OCI-LY7 (cell line): ENCODE measurements around the gene SYTL3.

Experiments
- EZH2phosphoT487 ChIP-seq: fragments of 200-600 bp; sonication (generic); IDR thresholded peaks from 2 replicates; pipeline ENCODE4 v1.6.1; 2018; ENCODE audit warnings: low read depth, borderline replicate concordance, mild to moderate bottlenecking, mixed run types, antibody characterized with exemption, low read length, moderate library complexity, mixed read lengths
- TF ChIP-seq, protein P1 (sequence below): fragments of 200-600 bp; sonication (generic); conservative IDR thresholded peaks from 2 replicates; pipeline ENCODE4 v1.5.1; 2014; ENCODE audit warnings: mild to moderate bottlenecking, antibody characterized with exemption, low read length, moderate library complexity, mixed read lengths

DNA sequence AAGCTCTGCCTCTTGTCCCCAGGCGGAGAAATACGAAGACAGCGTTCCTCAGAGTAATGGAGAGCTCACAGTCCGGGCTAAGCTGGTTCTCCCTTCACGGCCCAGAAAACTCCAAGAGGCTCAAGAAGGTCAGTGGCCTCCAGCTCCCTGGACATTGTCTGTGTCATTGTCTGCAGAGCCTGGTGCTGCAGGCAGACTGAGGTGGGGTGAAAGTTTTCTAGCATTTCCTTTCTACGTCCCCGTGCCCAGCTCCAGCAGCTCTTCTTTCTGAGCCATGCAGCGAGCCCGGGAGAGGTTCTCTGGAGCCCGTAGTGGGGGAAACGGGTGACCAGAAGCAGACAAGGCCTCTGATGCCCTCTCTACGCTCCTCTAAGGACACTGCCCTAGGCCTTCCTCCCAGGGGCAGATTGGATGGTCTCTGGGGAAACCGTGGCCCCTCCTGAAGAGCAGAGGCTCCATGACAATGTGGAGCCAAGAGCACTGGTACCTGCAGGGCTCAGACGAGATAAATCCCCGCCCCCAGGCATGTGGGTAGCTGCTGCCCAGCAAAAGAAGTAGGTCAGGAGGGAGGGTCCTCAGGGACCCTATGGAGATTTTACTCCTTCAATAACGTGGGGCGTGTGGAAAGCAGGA is 110.9 kb downstream of the SYTL3 start:
- TF ChIP-seq, protein P1, sequence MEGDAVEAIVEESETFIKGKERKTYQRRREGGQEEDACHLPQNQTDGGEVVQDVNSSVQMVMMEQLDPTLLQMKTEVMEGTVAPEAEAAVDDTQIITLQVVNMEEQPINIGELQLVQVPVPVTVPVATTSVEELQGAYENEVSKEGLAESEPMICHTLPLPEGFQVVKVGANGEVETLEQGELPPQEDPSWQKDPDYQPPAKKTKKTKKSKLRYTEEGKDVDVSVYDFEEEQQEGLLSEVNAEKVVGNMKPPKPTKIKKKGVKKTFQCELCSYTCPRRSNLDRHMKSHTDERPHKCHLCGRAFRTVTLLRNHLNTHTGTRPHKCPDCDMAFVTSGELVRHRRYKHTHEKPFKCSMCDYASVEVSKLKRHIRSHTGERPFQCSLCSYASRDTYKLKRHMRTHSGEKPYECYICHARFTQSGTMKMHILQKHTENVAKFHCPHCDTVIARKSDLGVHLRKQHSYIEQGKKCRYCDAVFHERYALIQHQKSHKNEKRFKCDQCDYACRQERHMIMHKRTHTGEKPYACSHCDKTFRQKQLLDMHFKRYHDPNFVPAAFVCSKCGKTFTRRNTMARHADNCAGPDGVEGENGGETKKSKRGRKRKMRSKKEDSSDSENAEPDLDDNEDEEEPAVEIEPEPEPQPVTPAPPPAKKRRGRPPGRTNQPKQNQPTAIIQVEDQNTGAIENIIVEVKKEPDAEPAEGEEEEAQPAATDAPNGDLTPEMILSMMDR = no peak
- TF ChIP-seq EZH2phosphoT487 = no peak
